Heart left ventricle (tissue), 16 donors: ENCODE measurements around the gene TRPC1. TPM values are rescaled to one million over a fixed set of nuclear protein-coding genes. Genes with fewer than 3 reads are reported as not detected.
"Not testable (repeated sequence)": the region's sequence is repeated elsewhere in the genome, so short reads cannot be mapped to it uniquely, and the experiment has no call there.

Experiments
- ATAC-seq, 4 donors: fragments of 200-7000 bp; cut with Tn5 transposase; one replicate each; pipeline ENCODE4 v1.9.1; 2020 to 2022; ENCODE audit warnings: moderate library complexity in 4 of 4, mild to moderate bottlenecking in 3 of 4, moderate number of reproducible peaks in 1 of 4
- DNase-seq, 5 donors: peaks; one replicate each; pipeline ENCODE4 v3.0.0-alpha.2; 2020
- H3K27ac ChIP-seq, 12 donors: fragments of 200-600 bp; sonication (generic) in 4 of 12; one replicate each; pipeline versions ENCODE4 v1.5.0 to v1.8.0; 2016 to 2022; ENCODE audit warnings: mild to moderate bottlenecking in 2 of 12
- H3K27me3 ChIP-seq, 9 donors: fragments of 200-600 bp; sonication (generic) in 2 of 9; one replicate each; pipeline versions ENCODE4 v1.5.1 to v1.8.0; 2016 to 2022; ENCODE audit warnings: mild to moderate bottlenecking in 3 of 9
- H3K36me3 ChIP-seq, 9 donors: fragments of 200-600 bp; sonication (generic) in 2 of 9; one replicate each; pipeline versions ENCODE4 v1.5.0 to v1.8.0; 2018 to 2022; ENCODE audit warnings: mild to moderate bottlenecking in 2 of 9
- H3K4me1 ChIP-seq, 12 donors: fragments of 200-600 bp; sonication (generic) in 4 of 12; one replicate each; pipeline versions ENCODE4 v1.5.0 to v1.8.0; 2016 to 2022; ENCODE audit warnings: mild to moderate bottlenecking in 3 of 12
- H3K4me3 ChIP-seq, 12 donors: fragments of 200-600 bp; sonication (generic) in 4 of 12; one replicate each; pipeline versions ENCODE4 v1.5.0 to v1.8.0; 2017 to 2022; ENCODE audit warnings: mild to moderate bottlenecking in 9 of 12, moderate library complexity in 4 of 12
- H3K9me3 ChIP-seq, 12 donors: fragments of 200-600 bp; sonication (generic) in 4 of 12; one replicate each; pipeline versions ENCODE4 v1.5.0 to v1.8.0; 2016 to 2022; ENCODE audit warnings: mild to moderate bottlenecking in 1 of 12
- CTCF ChIP-seq, 12 donors: fragments of 200-600 bp; sonication (generic) in 4 of 12; IDR thresholded peaks; one replicate each; pipeline versions ENCODE4 v1.5.0 to v1.8.0; 2018 to 2022; ENCODE audit warnings: antibody characterized with exemption in 12 of 12, mild to moderate bottlenecking in 5 of 12
- POLR2A ChIP-seq, 2 donors: fragments of 450-650 bp; IDR thresholded peaks; one replicate each; pipeline ENCODE4 v1.6.1; 2017; ENCODE audit warnings: antibody characterized with exemption in 2 of 2, mild to moderate bottlenecking in 2 of 2, moderate library complexity in 2 of 2
- WGBS, 4 donors: extraction: QIAGEN DNeasy Blood & Tissue Kit in 2 of 4; methylation state at CpG; one replicate each; pipeline versions ENCODE4 v1.1.5 to v1.1.7; 2013 to 2018; 5-methylcytosine and 5-hydroxymethylcytosine counted together
- intact Hi-C, 10 donors: fragments of 100-400 bp; cut with DNase I; formaldehyde crosslinking; loops; one replicate each; pipeline versions ENCODE4 v1.11.1 to v1.14.2; 2022
- polyA plus RNA-seq, 2 donors: library from polyadenylated mRNA; stranded (reverse); fragments of 200-250 nt; gene quantifications; one replicate each; pipeline ENCODE4 v1.2.3, GENCODE V29; 2013
- total RNA-seq, 9 donors: library from RNA; depleted of rRNA in 2 of 9; stranded (reverse); fragments of >200 nt in 2 of 9; fragmentation: NEBNext Ultra II Directional in 3 of 9; extraction: Animal tissue kit (Norgen Biotek cat#: 25700) in 3 of 9; gene quantifications; one replicate each; pipeline versions ENCODE4 v1.1.0 to v1.2.4, GENCODE V29; 2016 to 2023
- donor health status: ischemic (EF 13 %, LVEDD 7.1; RV severe dilation, severe dysfunction).
- donor health status: healthy with polysubstance abuse.
- donor health status: DM: no; HTN: yes; CAD: no.
- donor health status: DM: no; HTN: no; CAD: no.
- donor health status: ischemic (EF 25% LVEDD 6.9; RV normal size, moderate dysfunction).
- donor health status: ischemic (EF 25% LVEDD 5.7; RV mildly dilated, moderate dysfunction).
- donor health status: healthy.
- donor health status: DM: yes; HTN: yes; CAD: no.
- donor health status: ischemic (EF 35%, LVEDD 5.7; RV mildly dilated, moderate dysfunction).
- donor health status: nonischemic (EF 11% LVEDD 7.7; RV severe dilation, severe dysfunction).
- donor health status: DM: yes; HTN: yes; CAD: no.
- donor health status: PGD.
- donor health status: ischemic (EF 29% LVEDD 5.4; RV normal size, mild dysfunction).
- donor health status: nonischemic (EF 23%, LVEDD 6.1; RV moderate dilation, normal function).

Gene TRPC1
- total and polyA plus RNA-seq, 11 donors: 3.0 to 14.2 (median 10.0) TPM

DNA sequence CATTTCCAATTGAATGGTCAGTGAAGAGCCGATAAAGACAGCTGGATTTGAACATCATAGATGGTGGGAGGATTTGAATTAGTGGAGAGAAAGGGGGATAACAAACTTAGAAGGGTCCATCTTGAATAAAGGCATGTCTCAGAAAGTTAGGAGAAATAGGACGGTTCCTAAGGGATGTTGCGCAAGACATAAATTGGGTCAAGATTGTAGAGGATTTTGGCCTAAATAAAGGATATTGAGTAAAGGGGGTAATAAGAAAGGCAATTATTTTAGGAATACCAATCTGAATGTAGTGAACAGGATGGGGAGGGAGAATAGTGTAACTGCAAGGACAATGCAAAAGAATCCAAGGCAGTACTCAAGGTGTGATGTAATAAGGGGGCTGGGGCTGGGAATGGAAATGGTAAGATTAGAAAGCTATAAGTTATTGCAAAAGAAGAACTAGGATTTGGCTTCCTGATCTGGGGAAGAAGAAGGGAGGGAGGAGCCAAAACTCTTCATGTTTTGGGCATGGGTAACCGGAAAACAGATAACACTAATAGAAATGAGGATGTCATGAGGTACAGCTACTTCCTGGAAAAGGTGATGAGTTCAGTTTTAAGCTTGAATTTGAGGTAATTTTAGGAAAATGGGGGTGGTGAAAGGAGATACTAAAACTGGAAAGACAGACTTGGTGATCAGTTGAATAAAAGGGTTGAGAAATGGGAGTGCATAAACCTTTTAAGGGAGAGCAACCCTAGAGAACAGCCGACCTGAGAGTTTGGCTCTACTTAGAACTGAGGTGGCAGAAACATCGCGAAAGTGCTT, 17.3 kb upstream of the TRPC1 start:
- Histone ChIP-seq H3K36me3 (no peaks in the 10 kb centered on the region), H3K27me3 (no peaks in the 10 kb centered on the region), H3K27ac (no peak overlapping the region), H3K9me3 (no peaks in the 10 kb centered on the region), H3K4me1 (no peaks in the 10 kb centered on the region), H3K4me3 (no peak overlapping the region)
- ATAC-seq (no peak), DNase-seq (no peak)
- intact Hi-C loops: no loop called here
- WGBS, 4 donors: 79 to 84% (median 81%) methylated on average over 7 of the region's 7 CpGs
- TF ChIP-seq POLR2A (IDR thresholded peaks at IDR 0.05) (no peak), CTCF (IDR thresholded peaks at IDR 0.05) (no peak)

GRCh38 chr3:142709207-142709606, 14.6 kb upstream of the TRPC1 start:
- H3K4me3 ChIP-seq: no peak overlapping the region
- H3K4me1 ChIP-seq: no peaks in the 10 kb centered on the region
- TF ChIP-seq CTCF (IDR thresholded peaks at IDR 0.05) (no peak), POLR2A (IDR thresholded peaks at IDR 0.05) (no peak)
- WGBS, 4 donors: 94 to 96% (median 95%) methylated on average over 5 of the region's 5 CpGs
- no peaks in the 10 kb centered on the region for H3K36me3 ChIP-seq
- no peak overlapping the region for H3K27ac ChIP-seq
- no peaks in the 10 kb centered on the region for H3K27me3 ChIP-seq
- no peaks in the 10 kb centered on the region for H3K9me3 ChIP-seq
- intact Hi-C loops: no loop called here
- DNase-seq (no peak), ATAC-seq (no peak)

DNA sequence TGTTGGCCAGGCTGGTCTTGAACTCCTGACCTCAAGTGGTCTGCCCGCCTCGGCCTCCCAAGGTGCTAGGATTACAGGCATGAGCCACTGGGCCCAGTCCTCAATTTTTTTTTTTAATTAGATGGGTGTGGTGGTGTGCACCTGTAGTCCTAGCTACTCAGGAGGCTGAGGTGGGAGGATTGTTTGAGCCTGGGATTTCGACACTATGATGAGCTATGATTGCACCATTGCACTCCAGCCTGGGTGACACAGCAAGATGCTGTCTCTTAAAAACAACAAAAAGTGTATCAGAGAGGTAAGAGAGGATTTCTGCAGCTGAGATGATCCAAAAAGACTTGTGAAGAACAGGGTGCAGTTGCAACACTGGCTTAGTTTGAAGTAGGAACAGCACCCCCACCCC, 9.0 kb upstream of the TRPC1 start:
- intact Hi-C loops, H3K9me3 ChIP-seq, H3K27ac ChIP-seq, ATAC-seq, H3K4me3 ChIP-seq, H3K36me3 ChIP-seq, H3K4me1 ChIP-seq, DNase-seq, H3K27me3 ChIP-seq: not testable (repeated sequence)
- 87 to 95% (median 91%) methylated on average over 3 of the region's 3 CpGs for WGBS, 4 donors

- Histone ChIP-seq H3K4me3 (no peak overlapping the region), H3K9me3 (no peaks in the 10 kb centered on the region), H3K4me1 (no peaks in the 10 kb centered on the region), H3K36me3 (no peaks in the 10 kb centered on the region), H3K27ac (no peak overlapping the region), H3K27me3 (no peaks in the 10 kb centered on the region)
- no peak for TF ChIP-seq POLR2A (IDR thresholded peaks at IDR 0.05)
- TF ChIP-seq CTCF (IDR thresholded peaks at IDR 0.05): no peak
- DNase-seq: no peak
- no peak for ATAC-seq
- WGBS, 4 donors: 91 to 95% (median 93%) methylated on average over 4 of the region's 4 CpGs
- intact Hi-C loops: no loop called here
These were observed 7.7 kb upstream of the TRPC1 start for GRCh38 chr3:142716102-142716501.
